ENCODE measurements around the gene PSRC1. TPM values are rescaled to one million over a fixed set of nuclear protein-coding genes. Genes with fewer than 3 reads are reported as not detected.
"Not testable (repeated sequence)": the region's sequence is repeated elsewhere in the genome, so short reads cannot be mapped to it uniquely, and the experiment has no call there.

PSRC1 gene
- total RNA-seq, 2 experiments from 2014 or later = 7.3 to 7.5 TPM

- CTCF ChIA-PET = no interaction called here
Observed at GRCh38 chr1:109298666-109299557, 16.0 kb upstream of the PSRC1 start.

GRCh38 chr1:109296782-109297181, 13.8 kb upstream of the PSRC1 start:
- ChIA-PET POLR2A (no interaction called here), CTCF (interaction anchor here (1.7 kb wide), 1 partner anchor 19 kb away, joined by 5 read pairs; no protein-coding TSS in a partner anchor)

More at GRCh38 chr1:109298666-109299557, 16.0 kb upstream of the PSRC1 start:
- POLR2A ChIA-PET = no interaction called here

GRCh38 chr1:109295712-109296415, 12.9 kb upstream of the PSRC1 start:
- ChIA-PET POLR2A (no interaction called here), CTCF (interaction anchor here (1.2 kb wide), 1 partner anchor 19 kb away, joined by 3 read pairs; no protein-coding TSS in a partner anchor)

DNA sequence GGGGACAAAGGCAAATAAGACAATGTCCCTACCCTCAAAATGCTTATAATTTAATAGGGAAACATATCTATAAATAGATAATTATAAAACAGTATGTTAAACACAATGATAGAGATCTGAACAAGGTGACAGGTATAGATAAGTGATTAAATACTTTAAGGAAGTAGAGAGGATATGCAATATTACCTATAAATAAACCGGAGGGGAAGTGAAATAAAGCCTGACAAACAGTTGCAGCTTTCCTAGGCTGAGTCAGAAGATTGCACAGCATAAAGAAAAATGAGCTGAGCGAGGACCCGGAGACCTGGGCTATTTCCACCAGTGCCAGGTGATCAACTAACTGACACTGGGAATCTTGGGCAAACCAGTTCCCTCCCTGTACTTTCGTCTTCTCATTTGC, 11.5 kb upstream of the PSRC1 start:
- ChIA-PET POLR2A (no interaction called here), CTCF (no interaction called here)

DNA sequence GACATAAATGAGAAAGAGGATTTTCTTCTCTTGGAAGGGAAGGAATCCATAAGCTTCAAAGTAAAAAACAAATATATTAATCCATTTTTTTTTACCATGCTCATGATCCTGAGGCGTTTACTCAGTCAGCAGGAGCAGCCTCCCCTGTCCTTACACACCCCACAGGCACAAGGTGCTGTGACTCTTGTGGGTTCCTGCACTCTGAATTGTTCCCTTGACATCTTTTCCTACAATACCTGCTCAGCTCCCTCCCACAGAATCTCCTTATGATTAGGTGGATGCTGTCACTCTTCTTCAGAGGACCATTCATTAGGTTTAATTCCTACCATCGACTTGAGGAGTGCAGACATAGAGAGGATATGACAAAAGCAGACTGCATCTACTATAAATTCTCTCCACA, 10.1 kb upstream of the PSRC1 start:
- CTCF ChIA-PET = no interaction called here
- POLR2A ChIA-PET = no interaction called here

DNA sequence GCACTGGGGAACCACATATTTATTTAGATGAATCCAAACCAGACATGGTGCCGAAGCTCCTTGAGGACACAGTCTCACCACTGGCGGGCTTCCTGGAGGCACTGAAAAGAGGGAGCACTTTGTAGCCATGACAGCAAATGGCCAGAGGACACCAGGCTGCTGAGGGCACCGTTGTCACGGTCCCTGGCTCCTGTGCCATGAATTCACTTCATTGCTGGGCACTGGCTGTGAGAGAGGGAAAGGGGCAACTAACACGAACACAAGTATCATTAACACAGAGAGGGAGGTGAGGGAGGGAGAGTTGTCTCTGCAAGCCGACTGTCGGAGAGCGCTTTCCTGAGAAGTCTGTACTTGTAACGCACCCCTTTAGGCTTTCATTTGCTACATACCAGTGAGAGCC, 9.4 kb upstream of the PSRC1 start:
- POLR2A ChIA-PET = no interaction called here
- CTCF ChIA-PET = no interaction called here

DNA sequence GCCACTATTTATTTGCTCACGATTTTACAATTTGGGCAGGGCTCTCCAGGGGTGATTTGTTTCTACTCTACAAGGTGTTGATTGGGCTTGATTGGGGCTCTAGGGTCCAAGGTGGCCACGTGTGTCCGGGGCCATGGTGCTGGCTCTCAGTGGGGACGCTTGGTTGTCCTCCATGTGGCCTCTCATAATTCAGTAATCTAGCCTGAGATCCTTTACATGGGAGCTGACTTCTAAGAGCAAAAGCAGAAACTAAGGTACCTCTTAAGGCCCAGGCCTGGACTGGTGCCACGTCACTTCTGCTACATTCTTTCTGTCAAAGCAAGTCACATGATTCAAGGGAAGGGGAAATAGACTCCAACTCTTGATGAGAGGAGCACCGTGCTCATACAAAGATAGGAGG, 8.1 kb upstream of the PSRC1 start:
- CTCF ChIA-PET = interaction anchor here (0.9 kb wide), 1 partner anchor 61 kb away, joined by 3 read pairs; no protein-coding TSS in a partner anchor

DNA sequence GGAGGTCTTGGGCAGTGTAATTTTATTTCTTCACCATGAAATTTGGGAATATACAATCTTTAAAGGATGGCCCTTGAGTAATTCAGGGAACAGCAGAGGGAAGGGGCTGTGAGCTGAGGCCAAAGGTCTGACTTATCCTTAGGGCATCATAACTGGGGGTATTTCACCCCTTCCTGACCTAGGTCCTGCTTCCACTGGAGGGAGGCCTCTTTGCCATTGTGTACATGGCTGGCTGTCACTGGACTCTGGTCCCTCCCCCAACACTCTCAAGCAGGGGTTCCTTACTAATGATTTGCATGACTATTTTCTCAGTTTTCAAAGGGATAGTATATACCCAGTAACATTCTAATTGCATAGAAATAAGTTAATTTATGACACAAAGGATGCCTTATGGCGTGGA, 7.2 kb upstream of the PSRC1 start:
- CTCF ChIA-PET = no interaction called here

More for the DNA sequence above, 8.1 kb upstream of the PSRC1 start:
- POLR2A ChIA-PET = no interaction called here

GRCh38 chr1:109286762-109287161, 3.8 kb upstream of the PSRC1 start:
- CTCF ChIA-PET = interaction anchor here (0.7 kb wide), 2 partner anchors 331 to 885 kb away, joined by 5 read pairs; no protein-coding TSS in a partner anchor
- POLR2A ChIA-PET = not testable (repeated sequence)

More for the DNA sequence above, 7.2 kb upstream of the PSRC1 start:
- POLR2A ChIA-PET = no interaction called here

DNA sequence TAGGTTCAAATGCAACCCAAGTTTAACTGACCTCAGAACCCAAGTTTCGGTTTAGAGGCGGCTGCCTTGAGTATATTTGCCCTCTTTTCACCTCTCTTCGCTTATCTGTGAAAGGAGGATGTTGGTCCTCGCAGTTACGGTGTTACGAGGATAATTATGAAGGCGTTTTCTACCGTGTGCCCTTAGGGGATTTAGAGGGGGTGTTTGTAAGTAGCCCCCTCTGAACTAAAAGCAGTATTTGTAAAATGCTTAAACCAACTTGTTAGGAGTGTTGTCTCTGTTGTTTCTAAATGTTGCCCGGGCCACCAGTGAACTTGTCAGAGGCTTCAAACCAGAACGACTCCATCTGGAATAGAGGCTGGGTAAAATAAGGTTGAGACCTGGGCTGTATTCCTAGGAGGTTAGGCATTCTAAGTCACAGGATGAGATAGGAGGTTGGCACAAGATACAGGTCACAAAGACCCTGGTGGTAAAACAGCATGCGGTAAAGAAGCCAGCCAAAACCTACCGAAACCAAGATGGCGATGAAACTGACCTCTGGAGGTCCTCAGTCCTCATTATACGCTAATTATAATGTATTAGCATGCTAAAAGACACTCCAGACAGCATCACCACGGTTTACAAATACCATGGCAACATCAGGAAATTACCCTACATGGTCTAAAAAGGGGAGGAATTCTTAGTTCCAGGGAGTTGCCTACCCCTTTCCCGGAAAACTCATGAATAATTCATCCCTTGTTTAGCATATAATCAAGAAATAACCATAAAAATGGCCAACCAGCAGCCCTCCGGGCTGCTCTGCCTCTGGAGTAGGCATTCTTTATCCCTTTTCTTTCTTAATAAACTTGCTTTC, 1.0 kb upstream of the PSRC1 start:
- ChIA-PET POLR2A (interaction anchor here (0.7 kb wide), 1 partner anchor 544 kb away, joined by 3 read pairs; no protein-coding TSS in a partner anchor), CTCF (interaction anchor here (1.0 to 1.6 kb wide), 2 partner anchors 114 to 116 kb away, joined by 4 read pairs; partner anchors contain the start of gene SORT1)

GRCh38 chr1:109282497-109282951, 421 bp downstream of the PSRC1 start:
- ChIA-PET POLR2A (no interaction called here), CTCF (interaction anchor here (1.0 to 3.0 kb wide), 6 partner anchors 16 to 250 kb away, joined by 3 to 12 read pairs (median 4); partner anchors contain the start of gene SORT1)

DNA sequence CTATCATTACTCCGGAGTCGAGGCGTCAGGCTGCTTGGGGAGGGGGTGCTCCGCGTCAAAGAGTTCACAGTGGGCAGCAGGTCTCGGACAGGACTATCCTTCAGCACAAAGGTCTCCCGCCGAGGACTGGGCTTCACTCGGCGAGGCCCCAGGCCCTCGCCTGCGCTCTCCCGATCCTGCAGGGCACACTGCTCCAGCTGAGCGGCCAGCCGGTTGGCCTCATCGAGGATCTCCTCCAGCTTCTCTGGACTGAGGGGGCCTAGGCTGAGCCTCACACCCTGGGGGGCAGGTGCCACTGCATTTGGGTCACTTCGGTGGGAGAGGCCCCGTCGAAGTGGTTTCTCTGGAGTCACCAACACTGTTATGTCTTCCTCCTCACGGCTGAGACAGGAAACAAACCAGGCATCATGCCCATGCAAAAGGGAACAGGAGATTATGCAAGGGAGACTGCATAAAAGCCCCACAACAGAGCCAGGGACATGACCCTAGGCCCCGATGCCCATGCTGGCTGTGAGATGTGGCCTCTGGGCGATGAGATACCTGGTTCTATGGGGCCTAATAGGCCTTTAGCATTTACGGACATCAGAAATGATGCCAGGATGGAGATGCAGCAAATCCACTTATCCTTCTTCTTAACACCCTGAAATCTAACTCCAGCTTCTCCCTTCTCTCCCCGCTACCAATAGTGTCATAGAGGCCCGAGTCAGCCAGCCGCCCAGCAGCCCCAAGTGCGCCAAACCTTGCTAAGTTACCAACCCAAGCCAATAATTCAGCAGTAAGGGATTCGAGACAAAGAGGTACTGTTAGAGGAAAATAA, 1.1 kb downstream of the PSRC1 start:
- CTCF ChIA-PET = interaction anchor here (1.0 to 3.0 kb wide), 4 partner anchors 15 to 251 kb away, joined by 3 to 12 read pairs (median 4); partner anchors contain the start of gene SORT1
- POLR2A ChIA-PET = no interaction called here

- ChIA-PET CTCF (interaction anchor here (1.5 to 3.0 kb wide), 2 partner anchors 14 to 252 kb away, joined by 4 to 12 read pairs; no protein-coding TSS in a partner anchor), POLR2A (no interaction called here)
Observed at GRCh38 chr1:109280862-109281261, 2.1 kb downstream of the PSRC1 start.

DNA sequence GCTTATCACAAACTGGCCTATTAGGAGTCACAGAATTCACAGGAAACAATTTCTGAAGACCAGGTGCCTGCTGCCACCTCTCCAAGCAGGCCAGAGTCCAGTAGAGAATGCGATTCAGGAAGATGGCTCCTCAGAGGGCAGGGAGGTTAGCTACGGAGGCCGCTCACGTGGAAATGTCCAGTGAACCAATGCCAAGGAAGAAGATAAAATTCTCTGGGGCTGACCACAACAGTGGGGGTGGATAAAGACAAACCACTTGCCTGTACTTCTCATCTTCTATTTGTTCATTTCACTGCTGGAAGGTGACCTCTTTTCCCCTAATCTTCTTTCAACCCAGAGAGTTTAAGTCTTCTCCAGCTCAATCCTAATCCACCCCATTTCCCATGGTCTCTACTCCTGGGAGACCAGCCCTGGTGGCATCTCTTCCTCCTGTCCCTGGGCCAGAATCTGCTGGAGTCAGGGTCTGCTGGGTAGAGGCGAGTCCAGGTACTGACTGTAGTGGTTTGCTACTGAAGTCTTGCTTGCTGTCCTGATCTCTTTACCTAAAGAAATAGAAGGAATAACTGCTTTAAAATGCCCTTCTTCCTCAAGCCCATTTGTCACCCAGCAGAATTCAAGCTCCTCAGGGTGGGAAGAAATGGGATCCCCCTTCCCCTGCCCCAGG, 3.2 kb downstream of the PSRC1 start:
- CTCF ChIA-PET = interaction anchor here (3.0 to 4.7 kb wide), 3 partner anchors 14 to 253 kb away, joined by 12 to 34 read pairs (median 22); partner anchors contain the start of gene SORT1
- POLR2A ChIA-PET = interaction anchor here (0.6 kb wide), 1 partner anchor 792 kb away, joined by 3 read pairs; no protein-coding TSS in a partner anchor

GRCh38 chr1:109277434-109278204, 5.3 kb downstream of the PSRC1 start:
- ChIA-PET CTCF (interaction anchor here (0.7 to 4.7 kb wide), 14 partner anchors 12 to 257 kb away, joined by 3 to 34 read pairs (median 4); partner anchors contain the start of genes ATXN7L2, CYB561D1 and SORT1), POLR2A (interaction anchor here (0.6 kb wide), 2 partner anchors 98 to 325 kb away, joined by 3 read pairs; no protein-coding TSS in a partner anchor)

- CTCF ChIA-PET = interaction anchor here (0.8 to 4.7 kb wide), 5 partner anchors 23 to 257 kb away, joined by 3 to 34 read pairs (median 6); partner anchors contain the start of gene SORT1
Observed at GRCh38 chr1:109275706-109276345, 7.1 kb downstream of the PSRC1 start.

More at GRCh38 chr1:109275706-109276345, 7.1 kb downstream of the PSRC1 start:
- POLR2A ChIA-PET = no interaction called here
